K562 (cell line): ENCODE data around the gene MATCAP1. TPM values are rescaled to one million over a fixed set of nuclear protein-coding genes. Genes with fewer than 3 reads are reported as not detected.
A peak's percentile ranks its signal among the peaks of the same experiment; 100 is the strongest.

Experiments
- ARID1B ChIP-seq: fragments of 450-650 bp; IDR thresholded peaks from 2 replicates; pipeline ENCODE4 v1.6.1; 2016; ENCODE audit warnings: antibody characterized with exemption, mild to moderate bottlenecking, inconsistent platforms
- CREM ChIP-seq: IDR thresholded peaks from 2 replicates; pipeline ENCODE4 v1.6.1; 2014; ENCODE audit warnings: antibody characterized with exemption, low read depth
- HEY1 ChIP-seq: fragments of 250-450 bp; sonication (Bioruptor Pico); IDR thresholded peaks from 2 replicates; pipeline ENCODE4 v1.5.0; 2020; ENCODE audit warnings: mild to moderate bottlenecking, moderate library complexity, borderline replicate concordance
- HSF4 ChIP-seq: fragments of 250-450 bp; sonication (Bioruptor Pico); IDR thresholded peaks from 2 replicates; pipeline ENCODE4 v2.1.2; 2022; ENCODE audit warnings: mild to moderate bottlenecking, moderate library complexity, borderline replicate concordance
- KLF13 ChIP-seq: fragments of 450-650 bp; IDR thresholded peaks from 2 replicates; pipeline ENCODE4 v1.6.1; 2016; ENCODE audit warnings: missing genetic modification characterization, low read depth, mild to moderate bottlenecking, missing compliant biosample characterization, moderate library complexity, borderline replicate concordance
- MCM3 ChIP-seq: fragments of 450-650 bp; IDR thresholded peaks from 2 replicates; pipeline ENCODE4 v1.6.1; 2016
- NCOA2 ChIP-seq, 2 experiments: fragments of 450-650 bp; IDR thresholded peaks; 2 replicates each; pipeline ENCODE4 v1.6.1; 2018; ENCODE audit warnings: mild to moderate bottlenecking in 2 of 2, moderate library complexity in 1 of 2; ENCODE audit not compliant: partially characterized antibody in 2 of 2
- NELFE ChIP-seq: IDR thresholded peaks from 2 replicates; pipeline ENCODE4 v1.6.1; 2011; ENCODE audit warnings: mild to moderate bottlenecking; ENCODE audit not compliant: insufficient read depth, insufficient read length
- NFYB ChIP-seq: IDR thresholded peaks from 2 replicates; pipeline ENCODE4 v1.6.1; 2011; ENCODE audit warnings: mild to moderate bottlenecking, moderate library complexity; ENCODE audit not compliant: insufficient read length; ENCODE audit errors: extremely low read depth
- NR2C2 ChIP-seq, 2 experiments: fragments of 200-800 bp in 1 of 2; sonication (Bioruptor generic) in 1 of 2; sonication (generic) in 1 of 2; formaldehyde crosslinking in 1 of 2; IDR thresholded peaks; 2 replicates each; pipeline versions ENCODE4 v1.6.1 to v1.8.0; 2016 to 2022; ENCODE audit warnings: mild to moderate bottlenecking in 1 of 2, missing compliant biosample characterization in 1 of 2, missing genetic modification characterization in 1 of 2, missing genetic modification reagents in 1 of 2
- PTTG1 ChIP-seq: fragments of 450-650 bp; IDR thresholded peaks from 2 replicates; pipeline ENCODE4 v1.6.1; 2016; ENCODE audit warnings: low read depth, mild to moderate bottlenecking, missing genetic modification characterization, missing compliant biosample characterization
- RBM17 ChIP-seq: fragments of 200-400 bp; formaldehyde crosslinking; IDR thresholded peaks from 2 replicates; pipeline ENCODE4 v1.6.1; 2017; ENCODE audit warnings: low read depth, mild to moderate bottlenecking, low read length, borderline replicate concordance
- ZBTB40 ChIP-seq, 2 experiments: fragments of 450-650 bp in 1 of 2; sonication (generic) in 1 of 2; formaldehyde crosslinking in 1 of 2; IDR thresholded peaks; 2 replicates each; pipeline versions ENCODE4 v1.7.1 to v1.9.0; 2016 to 2022; ENCODE audit warnings: inconsistent platforms in 1 of 2, mild to moderate bottlenecking in 1 of 2, missing genetic modification reagents in 1 of 2
- ZFP36 ChIP-seq: fragments of 150-350 bp; IDR thresholded peaks from 2 replicates; pipeline ENCODE4 v1.6.1; 2018; ENCODE audit warnings: low read length, low read depth; ENCODE audit not compliant: partially characterized antibody
- ZNF184 ChIP-seq: sonication (generic); formaldehyde crosslinking; IDR thresholded peaks from 2 replicates; pipeline ENCODE4 v1.5.0; 2020; ENCODE audit warnings: missing genetic modification reagents
- ZNF263 ChIP-seq: sonication (generic); formaldehyde crosslinking; IDR thresholded peaks from 2 replicates; pipeline ENCODE4 v1.8.0; 2022; ENCODE audit warnings: mild to moderate bottlenecking, missing genetic modification reagents, borderline replicate concordance
- ZNF449 ChIP-seq: fragments of 250-450 bp; sonication (Bioruptor Pico); IDR thresholded peaks from 2 replicates; pipeline ENCODE4 v1.8.0; 2022; ENCODE audit warnings: moderate library complexity, mild to moderate bottlenecking, inconsistent platforms
- ZNF696 ChIP-seq: fragments of 250-450 bp; sonication (Bioruptor Pico); conservative IDR thresholded peaks from 2 replicates; pipeline ENCODE4 v1.4.0; 2020; ENCODE audit warnings: mild to moderate bottlenecking, moderate library complexity
- ZNF780A ChIP-seq: fragments of 250-450 bp; sonication (Bioruptor Pico); IDR thresholded peaks from 2 replicates; pipeline ENCODE4 v1.5.0; 2021; ENCODE audit warnings: mild to moderate bottlenecking
- ZSCAN29 ChIP-seq: fragments of 450-650 bp; IDR thresholded peaks from 2 replicates; pipeline ENCODE4 v1.6.1; 2017
- polyA plus RNA-seq, 8 experiments: library from polyadenylated mRNA; depleted of rRNA in 4 of 8; stranded (reverse) in 5 of 8; unstranded in 3 of 8; fragments of >200 nt; fragmentation: Nextera tagmentation in 2 of 8; fragmentation: Illumina TruSeq in 1 of 8; extraction: Ambion mirVana in 2 of 8; extraction: Trizol in 1 of 8; gene quantifications; 2 replicates each; pipeline versions ENCODE4 v1.2.1 to v1.2.3, GENCODE V29; 2011 to 2014; ENCODE audit warnings: inconsistent platforms in 1 of 8, missing spikeins in 1 of 8
- total RNA-seq, 7 experiments: library from RNA; depleted of rRNA in 6 of 7; stranded (reverse); fragments of >200 nt in 6 of 7; fragmentation: Illumina TruSeq in 2 of 7; extraction: Trizol in 2 of 7; gene quantifications; 2 replicates each; pipeline versions ENCODE4 v1.2.1 to v1.2.3, GENCODE V29; 2011 to 2021; ENCODE audit warnings: low replicate concordance in 1 of 7

Gene MATCAP1
- total and polyA plus RNA-seq, 9 of the 15 experiments (the other 6 are each of a cell fraction or from before 2014, with no cell fraction given), result 3.4 to 20.5 (median 10.3) TPM

- TF ChIP-seq ZBTB40 (IDR thresholded peaks at IDR 0.05) (no peak), ZBTB40 (CRISPR knock-in tag; IDR thresholded peaks at IDR 0.05) (no peak), NELFE (no peak), ZNF184 (CRISPR knock-in tag) (no peak), NCOA2 (IDR thresholded peaks at IDR 0.05; ENCODE audit: partially characterized antibody in 2 of 2) (no peak), ZNF780A (CRISPR knock-in tag) (no peak), ZNF696 (CRISPR knock-in tag) (no peak), ZNF263 (CRISPR knock-in tag) (no peak), ZSCAN29 (no peak), ZNF449 (CRISPR knock-in tag) (no peak), PTTG1 (tag) (no peak), HEY1 (CRISPR knock-in tag) (no peak), NR2C2 (CRISPR knock-in tag; IDR thresholded peaks at IDR 0.05) (no peak), NR2C2 (tag; IDR thresholded peaks at IDR 0.05) (peak; percentile 23; the same call in 1 of the 2 replicates), ZFP36 (peak; percentile 95), HSF4 (CRISPR knock-in tag) (no peak), KLF13 (tag) (no peak), MCM3 (no peak), RBM17 (no peak), NFYB (no peak), CREM (no peak), ARID1B (no peak)
These were observed 508 bp downstream of the MATCAP1 start (continued) for GRCh38 chr16:67183284-67183626.
